ENCODE results near the gene AGPAT2. TPM values are rescaled to one million over a fixed set of nuclear protein-coding genes. Genes with fewer than 3 reads are reported as not detected.

AGPAT2 gene
- total and polyA plus RNA-seq, 2 of the 4 experiments (the other 2 are of a cell fraction), result 16.1 to 39.5 TPM

DNA sequence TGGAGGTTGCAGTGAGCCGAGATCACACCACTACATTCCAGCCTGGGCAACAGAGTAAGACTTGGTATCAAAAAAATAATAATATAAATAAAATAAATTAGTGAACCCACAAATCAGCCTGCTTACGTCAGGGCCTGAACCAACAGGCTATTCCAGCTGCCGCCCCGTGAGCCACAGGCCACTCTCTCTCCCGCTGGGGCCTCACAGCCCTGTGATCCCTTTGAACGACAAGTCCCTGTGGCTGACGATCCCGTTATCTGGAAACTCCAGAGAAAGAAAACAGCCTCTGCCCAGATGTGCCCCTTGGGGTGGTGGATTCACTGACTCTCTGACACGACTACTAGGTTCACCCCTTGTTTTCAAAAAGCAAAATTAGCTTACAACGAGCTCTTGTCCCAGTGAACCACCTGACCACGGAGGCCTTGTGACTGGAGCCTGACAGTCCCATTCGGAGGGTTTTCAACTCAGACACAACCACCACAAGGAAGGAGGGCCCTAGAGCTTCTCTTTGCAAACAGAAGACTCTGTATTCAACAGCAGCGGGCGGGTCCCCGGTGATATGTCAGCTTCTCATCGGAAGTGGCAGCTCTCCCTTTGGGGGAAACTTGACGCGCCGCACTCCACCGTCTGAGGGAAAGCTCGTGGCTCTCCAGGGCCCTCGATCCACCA lies 20.7 kb upstream of the AGPAT2 start:
- Histone ChIP-seq H3K4me1 (ENCODE audit: control insufficient read depth, insufficient read depth, low read length) (peaks cover under 1% of the 10 kb centered on the region; the same call in 1 of the 2 replicates), H4K20me1 (ENCODE audit: insufficient read depth, low read length) (no peaks in the 10 kb centered on the region), H2BK5ac (ENCODE audit: low read depth, low read length, poor library complexity, severe bottlenecking) (no peak overlapping the region), H3K4ac (ENCODE audit: low read depth, low read length) (no peak overlapping the region), H4K91ac (ENCODE audit: insufficient read depth, low read depth, low read length) (no peak overlapping the region), H3K4me2 (ENCODE audit: low read depth, low read length) (no peak overlapping the region), H3K36me3 (ENCODE audit: control insufficient read depth, insufficient read depth, low read length) (no peaks in the 10 kb centered on the region), H3K79me1 (ENCODE audit: low read depth in 1 of 2, low read length in 2 of 2) (no peaks in the 10 kb centered on the region), H3K9ac (ENCODE audit: low read depth, low read length) (no peak overlapping the region), H2BK20ac (ENCODE audit: low read depth, low read length) (no peak overlapping the region), H3K27ac (ENCODE audit: insufficient read depth, low read length) (no peak overlapping the region), H3K14ac (replicated peaks; ENCODE audit: low read depth, low read length) (no peak overlapping the region), H3K9me1 (ENCODE audit: insufficient read depth, low read length) (no peaks in the 10 kb centered on the region), H2AK5ac (ENCODE audit: low read depth, low read length) (no peak overlapping the region), H3K4me3 (ENCODE audit: insufficient read depth, low read depth, low read length) (no peak overlapping the region), H3K18ac (ENCODE audit: low read depth, low read length) (no peak overlapping the region), H3K27me3 (ENCODE audit: control insufficient read depth, insufficient read depth, low read length) (peaks cover 15% of the 10 kb centered on the region), H2BK120ac (ENCODE audit: low read depth, low read length) (no peak overlapping the region), H3K9me3 (ENCODE audit: control insufficient read depth, insufficient read depth, low read length) (no peaks in the 10 kb centered on the region), H3K23ac (ENCODE audit: low read depth, low read length) (no peak overlapping the region), H2AK9ac (replicated peaks; ENCODE audit: low read depth, low read length, poor library complexity) (no peak overlapping the region), H3K56ac (ENCODE audit: extremely low read depth, insufficient read depth, low read length) (no peak overlapping the region), H2BK15ac (ENCODE audit: low read depth, low read length) (no peak overlapping the region), H4K5ac (ENCODE audit: low read depth, low read length) (no peak overlapping the region), H2AFZ (replicated peaks; ENCODE audit: low read length, poor library complexity) (no peak overlapping the region), H4K8ac (ENCODE audit: low read depth in 2 of 2, low read length in 2 of 2) (no peak overlapping the region)
- DNase-seq (no peak), ATAC-seq (ENCODE audit: low read depth) (no peak)
- CTCF ChIA-PET, result interaction anchor here (0.9 kb wide), 1 partner anchor 14 kb away, joined by 3 read pairs; no protein-coding TSS in a partner anchor
- POLR2A ChIA-PET (ENCODE audit: unreplicated experiment), result no interaction called here
- in situ Hi-C loops (cut with MboI; ENCODE audit: low sequenced_read_pairs) (no loop called here), intact Hi-C loops (cut with micrococcal nuclease) (no loop called here), dilution Hi-C loops (cut with HindIII; ENCODE audit: low sequenced_read_pairs, unreplicated experiment) (no loop called here)
- BruUV-seq (replicated peaks), result no TSS peak
- 77% methylated on average over 15 of the region's 22 CpGs; no CpG with 5 or more reads in 1 of the 2 experiments for WGBS, 2 experiments (ENCODE audit: extremely low coverage in 2 of 2, insufficient read length in 1 of 2)
- TF ChIP-seq POLR2A (IDR thresholded peaks at IDR 0.05; ENCODE audit: low read depth, low read length), result no peak
- TF ChIP-seq NFE2L2 (IDR thresholded peaks at IDR 0.05; ENCODE audit: low read depth, low read length), result no peak
- no peak for TF ChIP-seq MXI1 (IDR thresholded peaks at IDR 0.05; ENCODE audit: borderline replicate concordance, low read depth, low read length)
- TF ChIP-seq, protein P1, sequence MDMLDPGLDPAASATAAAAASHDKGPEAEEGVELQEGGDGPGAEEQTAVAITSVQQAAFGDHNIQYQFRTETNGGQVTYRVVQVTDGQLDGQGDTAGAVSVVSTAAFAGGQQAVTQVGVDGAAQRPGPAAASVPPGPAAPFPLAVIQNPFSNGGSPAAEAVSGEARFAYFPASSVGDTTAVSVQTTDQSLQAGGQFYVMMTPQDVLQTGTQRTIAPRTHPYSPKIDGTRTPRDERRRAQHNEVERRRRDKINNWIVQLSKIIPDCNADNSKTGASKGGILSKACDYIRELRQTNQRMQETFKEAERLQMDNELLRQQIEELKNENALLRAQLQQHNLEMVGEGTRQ (IDR thresholded peaks at IDR 0.05; ENCODE audit: low read depth, low read length), result no peak
- no peak for TF ChIP-seq SMC3 (IDR thresholded peaks at IDR 0.05; ENCODE audit: low read depth, low read length)
- no peak for TF ChIP-seq RCOR1 (IDR thresholded peaks at IDR 0.05; ENCODE audit: insufficient replicate concordance, low read length)
- no peak for TF ChIP-seq RFX5 (IDR thresholded peaks at IDR 0.05; ENCODE audit: low read depth, low read length)
- TF ChIP-seq RAD21 (IDR thresholded peaks at IDR 0.05; ENCODE audit: low read length), result no peak
- TF ChIP-seq FOS (IDR thresholded peaks at IDR 0.05; ENCODE audit: low read depth, low read length), result no peak
- no peak for TF ChIP-seq CHD1 (IDR thresholded peaks at IDR 0.05; ENCODE audit: low read depth, low read length)
- TF ChIP-seq CEBPB (IDR thresholded peaks at IDR 0.05; ENCODE audit: low read depth, low read length), result no peak
- no peak for TF ChIP-seq MAFK (IDR thresholded peaks at IDR 0.05; ENCODE audit: low read depth, low read length)
- TF ChIP-seq, protein P2, sequence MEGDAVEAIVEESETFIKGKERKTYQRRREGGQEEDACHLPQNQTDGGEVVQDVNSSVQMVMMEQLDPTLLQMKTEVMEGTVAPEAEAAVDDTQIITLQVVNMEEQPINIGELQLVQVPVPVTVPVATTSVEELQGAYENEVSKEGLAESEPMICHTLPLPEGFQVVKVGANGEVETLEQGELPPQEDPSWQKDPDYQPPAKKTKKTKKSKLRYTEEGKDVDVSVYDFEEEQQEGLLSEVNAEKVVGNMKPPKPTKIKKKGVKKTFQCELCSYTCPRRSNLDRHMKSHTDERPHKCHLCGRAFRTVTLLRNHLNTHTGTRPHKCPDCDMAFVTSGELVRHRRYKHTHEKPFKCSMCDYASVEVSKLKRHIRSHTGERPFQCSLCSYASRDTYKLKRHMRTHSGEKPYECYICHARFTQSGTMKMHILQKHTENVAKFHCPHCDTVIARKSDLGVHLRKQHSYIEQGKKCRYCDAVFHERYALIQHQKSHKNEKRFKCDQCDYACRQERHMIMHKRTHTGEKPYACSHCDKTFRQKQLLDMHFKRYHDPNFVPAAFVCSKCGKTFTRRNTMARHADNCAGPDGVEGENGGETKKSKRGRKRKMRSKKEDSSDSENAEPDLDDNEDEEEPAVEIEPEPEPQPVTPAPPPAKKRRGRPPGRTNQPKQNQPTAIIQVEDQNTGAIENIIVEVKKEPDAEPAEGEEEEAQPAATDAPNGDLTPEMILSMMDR (conservative IDR thresholded peaks at IDR 0.05; ENCODE audit: low read depth, low read length), result no peak
- no peak for TF ChIP-seq MAZ (IDR thresholded peaks at IDR 0.05; ENCODE audit: borderline replicate concordance, low read depth, low read length)
- no peak for TF ChIP-seq BHLHE40 (IDR thresholded peaks at IDR 0.05; ENCODE audit: low read depth, low read length)
- no peak for TF ChIP-seq ELK1 (IDR thresholded peaks at IDR 0.05; ENCODE audit: borderline replicate concordance, low read depth, low read length)

All from IMR-90 (cell line).